HG02884 (cell line): ENCODE measurements around the gene B2M.
"Not testable (repeated sequence)": the region's sequence is repeated elsewhere in the genome, so short reads cannot be mapped to it uniquely, and the experiment has no call there.

Experiments
- ATAC-seq: cut with Tn5 transposase; IDR thresholded peaks from one replicate; pipeline ENCODE4 v1.9.1; 2021; ENCODE audit warnings: mild to moderate bottlenecking, moderate library complexity; ENCODE audit not compliant: unreplicated experiment

The B2M gene

GRCh38 chr15:44720460-44721176 is 9.3 kb downstream of the B2M start:
- ATAC-seq: no peak

DNA sequence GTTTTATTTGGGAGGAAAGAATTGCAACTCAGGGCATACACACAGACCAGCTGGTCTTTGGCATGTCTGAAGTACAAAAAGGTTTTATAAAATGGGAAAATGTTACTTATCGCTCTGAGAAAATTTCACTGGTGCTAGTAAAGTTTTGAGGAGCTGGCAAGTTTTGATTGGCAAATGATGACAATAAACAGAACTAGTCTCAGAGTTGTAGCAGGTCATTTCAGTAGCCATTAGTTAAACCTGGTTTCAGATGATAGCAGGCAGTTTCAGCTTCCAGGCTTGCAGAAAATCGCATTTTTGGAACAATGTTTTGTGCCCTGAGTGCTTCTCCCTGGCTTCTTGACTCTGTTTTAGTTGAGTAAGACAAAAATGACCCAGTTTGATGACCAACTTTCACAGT is 10.7 kb downstream of the B2M start:
- ATAC-seq: no peak

DNA sequence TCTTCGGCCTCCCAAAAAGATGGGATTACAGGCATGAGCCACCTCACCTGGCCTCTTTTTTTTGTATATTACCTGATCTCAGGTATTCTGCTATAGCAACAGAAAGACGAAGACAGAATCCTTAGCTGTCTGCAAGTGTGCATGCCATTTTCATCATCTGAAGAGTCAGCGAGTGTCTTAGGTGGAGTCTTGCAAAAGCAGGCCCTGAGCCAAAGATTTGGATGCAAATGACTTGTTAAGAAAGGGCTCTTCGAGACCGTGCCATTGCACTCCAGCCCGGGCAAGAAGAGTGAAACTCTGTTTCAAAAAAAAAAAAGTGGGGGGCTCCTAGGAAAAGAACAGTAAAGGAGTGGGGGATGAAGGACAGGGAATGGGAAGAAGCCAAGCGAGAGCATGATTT is 14.8 kb downstream of the B2M start:
- no peak for ATAC-seq

DNA sequence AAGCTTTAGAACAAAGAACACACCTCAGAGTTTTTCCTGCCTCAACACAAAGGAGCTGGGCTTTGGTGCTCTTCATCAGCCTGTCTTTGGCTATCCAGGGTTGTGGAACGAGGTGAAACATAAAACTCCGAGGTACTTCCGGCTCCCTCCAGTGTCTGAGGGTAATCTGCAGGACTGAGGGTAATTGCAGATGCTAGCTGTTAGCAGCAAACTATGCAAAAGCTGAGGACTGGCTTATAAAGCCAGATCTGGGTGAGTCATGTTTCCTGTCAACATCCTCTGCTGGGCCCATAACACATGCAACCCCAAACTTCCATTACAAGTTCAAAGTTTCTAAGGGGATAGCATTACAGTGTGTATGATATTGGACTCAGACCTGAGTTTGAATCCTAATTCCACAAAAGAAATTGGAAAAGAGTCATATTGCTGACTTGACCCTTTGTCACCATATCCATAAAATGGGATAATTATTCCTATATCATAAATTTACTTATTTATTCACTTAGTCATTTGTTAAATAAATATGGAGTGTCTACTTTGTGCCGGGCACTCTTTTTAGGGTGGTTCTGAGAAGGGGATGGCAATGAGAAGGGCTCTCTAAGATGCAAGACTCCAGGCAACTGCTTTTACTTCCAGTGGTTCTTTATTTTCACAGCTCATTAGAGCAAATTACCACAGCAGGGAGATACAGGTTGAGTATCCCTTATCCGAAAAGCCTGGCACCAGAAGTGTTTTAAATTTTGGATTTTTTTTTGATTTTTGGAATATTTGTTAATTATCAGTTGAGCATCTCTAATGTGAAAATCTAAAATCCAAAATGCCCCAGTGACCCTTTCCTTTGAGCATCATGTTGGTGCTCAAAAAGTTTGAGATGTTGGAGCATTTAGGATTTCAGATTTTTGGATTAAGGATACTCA is 15.5 kb downstream of the B2M start:
- ATAC-seq: peak; percentile 30

DNA sequence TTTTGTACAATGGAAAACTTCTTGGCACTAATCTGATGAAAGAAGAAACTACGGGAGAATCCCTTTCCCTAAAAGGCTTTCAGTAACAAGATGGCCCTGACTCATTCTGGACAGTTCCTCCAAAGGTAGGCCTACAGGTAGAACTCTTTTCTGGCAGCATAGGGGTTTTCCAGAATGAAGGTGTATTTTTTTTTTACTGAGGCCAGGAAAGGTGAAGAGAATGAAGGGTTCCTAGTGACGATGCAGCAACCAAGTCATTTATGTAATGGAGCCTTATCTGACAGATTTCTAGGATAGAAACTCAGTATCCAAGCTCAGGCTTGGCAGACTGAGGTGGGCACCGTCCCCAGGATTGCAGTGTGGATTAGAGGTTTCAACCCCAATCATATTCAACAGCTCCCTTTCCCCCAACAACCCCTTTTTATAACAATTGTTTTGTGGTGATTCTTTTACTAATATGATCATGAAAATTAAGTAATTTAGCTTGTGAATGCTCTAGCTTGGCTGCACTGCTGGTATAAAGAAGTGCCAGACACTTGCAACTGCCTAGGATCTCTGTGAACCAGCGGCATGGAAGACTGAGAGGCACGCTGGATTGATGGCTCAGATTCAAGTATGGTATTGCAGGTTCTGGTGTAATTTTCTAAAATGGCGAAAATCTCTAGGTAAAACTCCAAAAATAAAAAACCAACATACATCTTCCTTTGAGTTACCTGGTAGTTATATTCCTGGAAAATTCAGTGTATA is 16.3 kb downstream of the B2M start:
- no peak for ATAC-seq

DNA sequence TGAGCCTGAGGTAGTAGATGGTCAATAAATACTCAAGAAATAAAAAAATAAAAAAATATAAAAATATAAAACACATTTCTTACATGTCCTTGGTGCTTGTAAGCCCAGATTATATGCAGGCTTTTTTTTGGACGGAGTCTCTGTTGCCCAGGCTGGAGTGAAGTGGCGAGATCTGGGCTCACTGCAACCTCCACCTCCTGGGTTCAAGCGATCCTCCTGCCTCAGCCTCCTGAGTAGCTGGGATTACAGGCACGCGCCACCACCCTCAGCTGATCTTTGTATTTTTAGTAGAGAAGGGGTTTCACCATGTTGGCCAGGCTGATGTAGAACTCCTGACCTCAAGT is 16.9 kb downstream of the B2M start:
- ATAC-seq: not testable (repeated sequence)

- ATAC-seq: peak; percentile 65
These were observed 17.5 kb downstream of the B2M start for GRCh38 chr15:44728576-44729407.

GRCh38 chr15:44729408-44730127 is 18.3 kb downstream of the B2M start:
- ATAC-seq: no peak

- ATAC-seq: no peak
These were observed 23.6 kb downstream of the B2M start for GRCh38 chr15:44734839-44735481.

DNA sequence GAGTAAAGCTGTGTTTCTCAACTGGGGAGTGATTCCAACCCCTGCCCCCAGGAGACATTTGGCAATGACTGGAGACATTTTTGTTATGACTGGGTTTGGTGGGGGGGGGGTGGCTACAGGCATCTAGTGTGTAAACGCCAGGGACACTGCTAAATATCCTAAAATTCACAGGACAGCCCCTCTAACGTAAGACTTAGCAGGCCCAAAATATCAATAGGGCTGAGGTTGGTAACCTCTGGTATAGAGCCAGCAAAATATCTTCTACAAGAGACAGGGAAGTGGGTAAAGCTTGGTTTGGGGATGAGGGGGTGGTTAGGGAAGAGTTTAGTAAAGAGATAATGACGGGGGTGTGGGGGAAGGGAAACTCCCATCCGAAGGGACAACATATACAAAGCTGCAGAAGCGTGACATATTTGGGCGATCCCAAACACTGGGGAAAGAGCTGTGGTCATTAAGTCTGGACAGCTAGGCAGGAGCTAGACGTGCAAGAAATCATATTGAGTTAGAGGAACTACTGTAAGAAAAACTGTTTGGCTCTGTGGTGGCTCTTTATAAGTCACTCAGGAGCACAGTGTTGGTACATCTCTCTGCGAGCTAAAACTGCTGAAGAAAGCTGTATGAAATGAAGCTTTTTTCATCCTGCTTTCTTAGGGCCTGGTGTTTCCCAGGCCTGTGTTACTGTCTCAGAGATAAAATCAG is 24.3 kb downstream of the B2M start:
- peak; percentile 42 for ATAC-seq

DNA sequence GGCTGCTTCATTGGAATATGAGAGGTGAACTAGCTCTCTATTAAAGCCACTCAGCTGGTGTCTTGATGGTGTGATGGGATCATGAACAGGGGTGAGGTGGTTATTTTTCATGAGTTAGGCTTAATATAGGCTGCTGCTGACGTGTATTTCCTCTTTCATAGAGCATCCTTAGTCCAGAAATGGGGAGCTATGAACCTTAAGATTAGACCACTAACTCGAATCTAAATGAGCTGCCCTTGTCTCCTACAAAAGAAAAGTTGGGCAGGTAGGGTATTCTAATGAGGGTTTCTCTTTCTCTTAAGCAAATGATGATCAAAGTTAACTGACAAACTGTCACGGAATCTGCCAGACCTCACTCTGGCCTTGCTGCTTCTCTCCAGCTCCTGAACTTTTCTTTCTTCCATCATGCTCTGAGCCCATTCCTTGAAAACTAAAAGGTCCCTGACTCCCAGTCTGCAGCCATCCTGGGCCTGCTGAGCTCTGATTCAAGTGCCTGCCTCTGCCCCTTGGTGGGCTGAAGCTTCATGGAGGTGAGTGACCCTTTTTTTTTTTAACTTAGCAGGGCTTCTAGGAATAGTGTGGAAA is 25.0 kb downstream of the B2M start, which contains the start of gene TRIM69:
TRIM69 (plus strand) TSS at position 348 of the 585 bp plus-strand sequence; CDS start at position 525, 177 bp downstream.
- ATAC-seq: peak; percentile 36

DNA sequence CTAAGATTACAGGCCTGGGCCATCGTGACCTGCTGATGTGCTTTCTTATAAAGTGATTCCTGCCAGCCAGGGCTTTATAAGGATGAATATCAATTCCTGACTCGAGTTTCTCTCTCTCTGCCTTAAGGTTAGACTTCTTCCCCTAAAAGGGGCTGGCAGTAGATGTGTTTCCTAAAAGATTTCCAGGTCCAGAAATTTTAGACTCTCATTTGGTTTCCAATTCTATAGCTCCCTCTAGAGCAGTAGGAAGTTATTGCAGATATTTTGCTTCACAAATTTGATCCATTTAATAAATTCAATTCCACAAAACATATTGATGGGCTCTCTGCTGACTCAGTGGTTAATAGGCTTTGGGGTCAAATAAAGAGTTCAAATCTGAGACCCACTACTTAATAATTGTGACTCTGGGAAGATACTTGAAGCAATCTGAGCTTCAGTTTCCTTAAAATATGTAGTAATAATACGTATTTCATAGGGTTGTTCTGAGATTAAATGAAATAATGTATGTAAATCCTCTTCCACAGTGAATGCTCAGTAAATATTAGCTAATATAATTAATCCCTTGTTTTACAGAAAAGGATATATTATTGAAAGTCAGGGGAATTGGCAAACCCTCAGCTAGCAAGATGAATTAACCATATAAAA is 27.1 kb downstream of the B2M start:
- no peak for ATAC-seq

DNA sequence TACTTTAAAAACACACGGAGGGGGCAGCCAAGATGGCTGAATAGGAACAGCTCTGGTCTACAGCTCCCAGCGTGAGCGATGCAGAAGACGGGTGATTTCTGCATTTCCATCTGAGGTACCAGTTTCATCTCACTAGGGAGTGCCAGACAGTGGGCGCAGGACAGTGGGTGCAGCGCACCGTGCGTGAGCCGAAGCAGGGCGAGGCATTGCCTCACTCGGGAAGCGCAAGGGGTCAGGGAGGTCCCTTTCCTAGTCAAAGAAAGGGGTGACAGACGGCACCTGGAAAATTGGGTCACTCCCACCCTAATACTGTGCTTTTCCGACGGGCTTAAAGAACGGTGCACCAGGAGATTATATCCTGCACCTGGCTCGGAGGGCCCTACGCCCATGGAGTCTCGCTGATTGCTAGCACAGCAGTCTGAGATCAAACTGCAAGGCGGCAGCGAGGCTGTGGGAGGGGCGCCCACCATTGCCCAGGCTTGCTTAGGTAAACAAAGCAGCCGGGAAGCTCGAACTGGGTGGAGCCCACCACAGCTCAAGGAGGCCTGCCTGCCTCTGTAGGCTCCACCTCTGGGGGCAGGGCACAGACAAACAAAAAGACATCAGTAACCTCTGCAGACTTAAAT is 28.0 kb downstream of the B2M start:
- not testable (repeated sequence) for ATAC-seq

- ATAC-seq: not testable (repeated sequence)
These were observed 32.1 kb downstream of the B2M start for GRCh38 chr15:44743454-44743853.

- no peak for ATAC-seq
These were observed 42.0 kb downstream of the B2M start for GRCh38 chr15:44753345-44753744.

DNA sequence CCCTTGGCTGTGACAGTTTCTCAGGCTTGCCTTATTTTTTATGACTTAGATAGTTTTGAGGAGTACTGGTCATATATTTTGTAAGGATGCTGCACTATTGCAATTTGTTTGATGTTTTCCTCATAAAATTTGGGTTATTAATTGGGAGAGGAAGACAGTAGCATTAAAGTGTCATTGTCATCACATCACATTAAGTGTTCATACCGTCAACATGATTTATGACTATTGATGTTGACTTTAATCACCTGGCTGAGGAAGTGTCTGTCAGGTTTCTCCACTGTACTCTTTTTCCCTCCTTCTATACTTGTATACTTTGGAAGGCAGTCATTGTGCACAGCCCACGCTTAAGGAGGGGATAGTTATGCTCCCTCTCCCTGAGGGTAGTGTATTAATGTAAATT is 51.9 kb downstream of the B2M start:
- ATAC-seq: no peak

DNA sequence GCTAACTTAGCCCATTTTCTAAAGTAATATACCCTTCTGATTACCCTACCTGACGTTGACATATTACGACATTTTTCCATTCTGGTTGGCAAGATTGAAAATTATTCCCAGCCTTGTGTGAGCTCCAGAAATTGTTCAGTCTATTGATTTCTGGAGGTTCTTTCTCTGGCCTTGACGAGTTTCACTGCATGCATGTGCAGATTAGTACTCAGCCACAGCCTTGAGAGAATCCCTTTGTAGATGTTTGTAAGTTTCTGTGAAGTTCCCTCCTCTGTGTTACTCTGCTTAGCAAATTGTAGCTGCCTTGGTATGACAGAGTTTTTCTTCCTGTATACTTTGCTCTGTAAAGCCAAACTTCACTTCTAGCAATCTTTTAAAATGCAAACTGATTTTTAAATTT is 52.5 kb downstream of the B2M start:
- ATAC-seq: no peak
